Ovary (tissue), 9 donors: ENCODE measurements around the gene RAVER2. TPM values are rescaled to one million over a fixed set of nuclear protein-coding genes. Genes with fewer than 3 reads are reported as not detected.

Experiments
- DNase-seq, 5 donors: peaks; one replicate each; pipeline ENCODE4 v3.0.0-alpha.2; 2019 to 2020
- H3K27ac ChIP-seq, 2 donors: fragments of 200-600 bp; one replicate each; pipeline versions ENCODE4 v1.5.1 to v1.8.0; 2019 to 2022
- H3K27me3 ChIP-seq: fragments of 200-600 bp; one replicate; pipeline ENCODE4 v1.8.0; 2022
- H3K36me3 ChIP-seq: fragments of 200-600 bp; sonication (generic); one replicate; pipeline ENCODE4 v1.5.1; 2019
- H3K4me1 ChIP-seq: one replicate; pipeline ENCODE4 v1.8.1; 2013; ENCODE audit warnings: mild to moderate bottlenecking, moderate library complexity; ENCODE audit not compliant: insufficient read depth
- H3K4me3 ChIP-seq: fragments of 200-600 bp; sonication (generic); one replicate; pipeline ENCODE4 v1.5.1; 2017
- H3K9me3 ChIP-seq, 2 donors: fragments of 200-600 bp in 1 of 2; sonication (generic) in 1 of 2; one replicate each; pipeline versions ENCODE4 v1.5.1 to v1.8.1; 2013 to 2019; ENCODE audit warnings: mild to moderate bottlenecking in 1 of 2, moderate library complexity in 1 of 2
- CTCF ChIP-seq, 3 donors: fragments of 450-650 bp in 2 of 3; fragments of 200-600 bp in 1 of 3; IDR thresholded peaks; one replicate each; pipeline versions ENCODE4 v1.5.1 to v1.8.0; 2016 to 2022; ENCODE audit warnings: antibody characterized with exemption in 3 of 3, mild to moderate bottlenecking in 1 of 3
- EP300 ChIP-seq: sonication (generic); formaldehyde crosslinking; IDR thresholded peaks from one replicate; pipeline ENCODE4 v1.6.1; 2017; ENCODE audit warnings: antibody characterized with exemption
- POLR2A ChIP-seq: fragments of 450-650 bp; IDR thresholded peaks from one replicate; pipeline ENCODE4 v1.6.1; 2017; ENCODE audit warnings: antibody characterized with exemption, mild to moderate bottlenecking, moderate library complexity
- WGBS, 3 donors: extraction: QIAGEN DNeasy Blood & Tissue Kit in 1 of 3; methylation state at CpG; one replicate each; pipeline versions ENCODE4 v1.1.5 to v1.1.7; 2013 to 2017; 5-methylcytosine and 5-hydroxymethylcytosine counted together
- intact Hi-C, 4 donors: fragments of 100-400 bp; cut with DNase I; formaldehyde crosslinking; loops; one replicate each; pipeline versions ENCODE4 v1.11.0 to v1.15.1; 2022 to 2023
- polyA plus RNA-seq, 2 donors: library from polyadenylated mRNA; stranded (reverse); fragments of 200-250 nt in 1 of 2; fragments of 350-450 nt in 1 of 2; fragmentation: Illumina TruSeq in 1 of 2; extraction: RNeasy Lipid Tissue Mini Kit (QIAGEN cat#74804) in 1 of 2; gene quantifications; one replicate each; pipeline ENCODE4 v1.2.3, GENCODE V29; 2013 to 2014
- total RNA-seq, 7 donors: library from RNA; depleted of rRNA in 2 of 7; stranded (reverse); fragments of >200 nt in 2 of 7; fragmentation: NEBNext Ultra II Directional in 3 of 7; extraction: Animal tissue kit (Norgen Biotek cat#: 25700) in 3 of 7; gene quantifications; one replicate each; pipeline versions ENCODE4 v1.1.0 to v1.2.4, GENCODE V29; 2016 to 2023
- donor health status: DM: no; HTN: no; CAD: no; lungs with moderate emphysema.
- donor health status: DM: no; HTN: no; CAD: no.
- donor health status: Bipolar disorder and iron deficiency.
- donor health status: DM: yes; HTN: yes; CAD: no.
- donor health status: DM: no; HTN: no; CAD: no.
- donor health status: DM: yes; HTN: yes; CAD: no.

RAVER2 gene
- total and polyA plus RNA-seq, 9 donors: 5.0 to 10.7 (median 7.9) TPM

- H3K27ac ChIP-seq: no peak overlapping the region
- TF ChIP-seq EP300 (no peak), POLR2A (no peak), CTCF (IDR thresholded peaks at IDR 0.05) (no peak)
- intact Hi-C loops: loop anchor here (5.0 to 10.0 kb wide), 5 partner anchors 135 to 567 kb away; no protein-coding TSS in a partner anchor
These were observed 84.6 kb downstream of the RAVER2 start for GRCh38 chr1:64829411-64830029.

GRCh38 chr1:64830030-64830651 is 85.3 kb downstream of the RAVER2 start:
- no peaks in the 10 kb centered on the region for H3K4me1 ChIP-seq
- TF ChIP-seq POLR2A (no peak), CTCF (IDR thresholded peaks at IDR 0.05) (no peak), EP300 (no peak)
- DNase-seq: no peak
- H3K27ac ChIP-seq: no peak overlapping the region
- H3K4me3 ChIP-seq: no peak overlapping the region
- no peaks in the 10 kb centered on the region for H3K9me3 ChIP-seq
- no peaks in the 10 kb centered on the region for H3K36me3 ChIP-seq
- H3K27me3 ChIP-seq: no peaks in the 10 kb centered on the region
- WGBS, 3 donors: 49 to 55% (median 53%) methylated on average over 5 of the region's 5 CpGs
- intact Hi-C loops: no loop called here

More at GRCh38 chr1:64829411-64830029, 84.6 kb downstream of the RAVER2 start:
- Histone ChIP-seq H3K4me3 (no peak overlapping the region), H3K9me3 (no peaks in the 10 kb centered on the region), H3K4me1 (no peaks in the 10 kb centered on the region), H3K27me3 (no peaks in the 10 kb centered on the region), H3K36me3 (no peaks in the 10 kb centered on the region)
- 75 to 78% (median 76%) methylated on average over 8 of the region's 8 CpGs for WGBS, 3 donors
- no peak for DNase-seq

GRCh38 chr1:64834734-64835133 is 89.9 kb downstream of the RAVER2 start:
- no peaks in the 10 kb centered on the region for H3K27me3 ChIP-seq
- DNase-seq: no peak
- no peak overlapping the region for H3K27ac ChIP-seq
- H3K9me3 ChIP-seq: no peaks in the 10 kb centered on the region
- no peaks in the 10 kb centered on the region for H3K36me3 ChIP-seq
- H3K4me3 ChIP-seq: no peak overlapping the region
- no peaks in the 10 kb centered on the region for H3K4me1 ChIP-seq
- intact Hi-C loops: no loop called here
- no peak for TF ChIP-seq EP300
- TF ChIP-seq CTCF (IDR thresholded peaks at IDR 0.05): no peak
- TF ChIP-seq POLR2A: no peak

GRCh38 chr1:64836802-64837201 is 91.9 kb downstream of the RAVER2 start:
- Histone ChIP-seq H3K27ac (no peak overlapping the region), H3K4me3 (no peak overlapping the region), H3K27me3 (no peaks in the 10 kb centered on the region), H3K36me3 (no peaks in the 10 kb centered on the region), H3K9me3 (no peaks in the 10 kb centered on the region), H3K4me1 (no peaks in the 10 kb centered on the region)
- intact Hi-C loops: no loop called here
- TF ChIP-seq CTCF (IDR thresholded peaks at IDR 0.05) (no peak), EP300 (no peak), POLR2A (no peak)
- 91 to 93% (median 93%) methylated on average over 8 of the region's 8 CpGs for WGBS, 3 donors
- no peak for DNase-seq
